ENCODE measurements around the gene DKK1. TPM values are rescaled to one million over a fixed set of nuclear protein-coding genes. Genes with fewer than 3 reads are reported as not detected.

The DKK1 gene
- total RNA-seq, 1 experiment from 2014 or later: 1.0 TPM

DNA sequence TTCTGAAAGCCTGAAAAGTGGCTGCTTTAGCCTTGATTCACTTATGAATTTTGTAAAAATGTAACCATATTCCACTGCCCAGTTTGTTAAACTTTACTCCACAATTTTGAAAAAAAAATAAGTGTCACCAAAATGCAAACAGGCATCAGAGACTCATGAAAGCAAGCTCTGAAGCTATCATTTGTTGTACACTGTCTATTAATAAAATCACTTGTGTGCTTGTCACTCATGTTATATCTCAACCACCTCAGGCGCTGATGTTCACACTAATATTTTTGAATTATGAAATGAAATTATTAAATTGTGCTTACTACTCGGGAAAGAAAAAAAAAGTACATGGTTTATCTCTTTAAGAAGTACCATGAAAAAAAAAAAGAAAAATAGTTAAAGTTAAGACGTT, 34.5 kb upstream of the DKK1 start:
- no peak overlapping the region for H3K4me3 Mint-ChIP-seq
- ChIA-PET CTCF (no interaction called here), POLR2A (no interaction called here)
- no peak for TF ChIP-seq NFE2L1 (CRISPR knock-in tag; IDR thresholded peaks at IDR 0.05)
- TF ChIP-seq, protein P1, sequence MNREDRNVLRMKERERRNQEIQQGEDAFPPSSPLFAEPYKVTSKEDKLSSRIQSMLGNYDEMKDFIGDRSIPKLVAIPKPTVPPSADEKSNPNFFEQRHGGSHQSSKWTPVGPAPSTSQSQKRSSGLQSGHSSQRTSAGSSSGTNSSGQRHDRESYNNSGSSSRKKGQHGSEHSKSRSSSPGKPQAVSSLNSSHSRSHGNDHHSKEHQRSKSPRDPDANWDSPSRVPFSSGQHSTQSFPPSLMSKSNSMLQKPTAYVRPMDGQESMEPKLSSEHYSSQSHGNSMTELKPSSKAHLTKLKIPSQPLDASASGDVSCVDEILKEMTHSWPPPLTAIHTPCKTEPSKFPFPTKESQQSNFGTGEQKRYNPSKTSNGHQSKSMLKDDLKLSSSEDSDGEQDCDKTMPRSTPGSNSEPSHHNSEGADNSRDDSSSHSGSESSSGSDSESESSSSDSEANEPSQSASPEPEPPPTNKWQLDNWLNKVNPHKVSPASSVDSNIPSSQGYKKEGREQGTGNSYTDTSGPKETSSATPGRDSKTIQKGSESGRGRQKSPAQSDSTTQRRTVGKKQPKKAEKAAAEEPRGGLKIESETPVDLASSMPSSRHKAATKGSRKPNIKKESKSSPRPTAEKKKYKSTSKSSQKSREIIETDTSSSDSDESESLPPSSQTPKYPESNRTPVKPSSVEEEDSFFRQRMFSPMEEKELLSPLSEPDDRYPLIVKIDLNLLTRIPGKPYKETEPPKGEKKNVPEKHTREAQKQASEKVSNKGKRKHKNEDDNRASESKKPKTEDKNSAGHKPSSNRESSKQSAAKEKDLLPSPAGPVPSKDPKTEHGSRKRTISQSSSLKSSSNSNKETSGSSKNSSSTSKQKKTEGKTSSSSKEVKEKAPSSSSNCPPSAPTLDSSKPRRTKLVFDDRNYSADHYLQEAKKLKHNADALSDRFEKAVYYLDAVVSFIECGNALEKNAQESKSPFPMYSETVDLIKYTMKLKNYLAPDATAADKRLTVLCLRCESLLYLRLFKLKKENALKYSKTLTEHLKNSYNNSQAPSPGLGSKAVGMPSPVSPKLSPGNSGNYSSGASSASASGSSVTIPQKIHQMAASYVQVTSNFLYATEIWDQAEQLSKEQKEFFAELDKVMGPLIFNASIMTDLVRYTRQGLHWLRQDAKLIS (CRISPR knock-in tag; IDR thresholded peaks at IDR 0.05; ENCODE audit: borderline replicate concordance): no peak
- no peak for TF ChIP-seq GRHL2 (CRISPR knock-in tag; IDR thresholded peaks at IDR 0.05; ENCODE audit: insufficient replicate concordance, severe bottlenecking)
- TF ChIP-seq, protein P2, sequence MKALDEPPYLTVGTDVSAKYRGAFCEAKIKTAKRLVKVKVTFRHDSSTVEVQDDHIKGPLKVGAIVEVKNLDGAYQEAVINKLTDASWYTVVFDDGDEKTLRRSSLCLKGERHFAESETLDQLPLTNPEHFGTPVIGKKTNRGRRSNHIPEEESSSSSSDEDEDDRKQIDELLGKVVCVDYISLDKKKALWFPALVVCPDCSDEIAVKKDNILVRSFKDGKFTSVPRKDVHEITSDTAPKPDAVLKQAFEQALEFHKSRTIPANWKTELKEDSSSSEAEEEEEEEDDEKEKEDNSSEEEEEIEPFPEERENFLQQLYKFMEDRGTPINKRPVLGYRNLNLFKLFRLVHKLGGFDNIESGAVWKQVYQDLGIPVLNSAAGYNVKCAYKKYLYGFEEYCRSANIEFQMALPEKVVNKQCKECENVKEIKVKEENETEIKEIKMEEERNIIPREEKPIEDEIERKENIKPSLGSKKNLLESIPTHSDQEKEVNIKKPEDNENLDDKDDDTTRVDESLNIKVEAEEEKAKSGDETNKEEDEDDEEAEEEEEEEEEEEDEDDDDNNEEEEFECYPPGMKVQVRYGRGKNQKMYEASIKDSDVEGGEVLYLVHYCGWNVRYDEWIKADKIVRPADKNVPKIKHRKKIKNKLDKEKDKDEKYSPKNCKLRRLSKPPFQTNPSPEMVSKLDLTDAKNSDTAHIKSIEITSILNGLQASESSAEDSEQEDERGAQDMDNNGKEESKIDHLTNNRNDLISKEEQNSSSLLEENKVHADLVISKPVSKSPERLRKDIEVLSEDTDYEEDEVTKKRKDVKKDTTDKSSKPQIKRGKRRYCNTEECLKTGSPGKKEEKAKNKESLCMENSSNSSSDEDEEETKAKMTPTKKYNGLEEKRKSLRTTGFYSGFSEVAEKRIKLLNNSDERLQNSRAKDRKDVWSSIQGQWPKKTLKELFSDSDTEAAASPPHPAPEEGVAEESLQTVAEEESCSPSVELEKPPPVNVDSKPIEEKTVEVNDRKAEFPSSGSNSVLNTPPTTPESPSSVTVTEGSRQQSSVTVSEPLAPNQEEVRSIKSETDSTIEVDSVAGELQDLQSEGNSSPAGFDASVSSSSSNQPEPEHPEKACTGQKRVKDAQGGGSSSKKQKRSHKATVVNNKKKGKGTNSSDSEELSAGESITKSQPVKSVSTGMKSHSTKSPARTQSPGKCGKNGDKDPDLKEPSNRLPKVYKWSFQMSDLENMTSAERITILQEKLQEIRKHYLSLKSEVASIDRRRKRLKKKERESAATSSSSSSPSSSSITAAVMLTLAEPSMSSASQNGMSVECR (CRISPR knock-in tag; IDR thresholded peaks at IDR 0.05; ENCODE audit: borderline replicate concordance): no peak
- H3K4me1 Mint-ChIP-seq: no peaks in the 10 kb centered on the region
- H3K27ac Mint-ChIP-seq: no peak overlapping the region
- H3K36me3 Mint-ChIP-seq: peaks cover 11% of the 10 kb centered on the region; the same call in 1 of the 2 replicates
- H3K9me3 Mint-ChIP-seq: peaks cover 17% of the 10 kb centered on the region
- H3K27me3 Mint-ChIP-seq (ENCODE audit: low read depth): no peaks in the 10 kb centered on the region
- no peak for DNase-seq (ENCODE audit: low spot score)
- ATAC-seq: no peak

DNA sequence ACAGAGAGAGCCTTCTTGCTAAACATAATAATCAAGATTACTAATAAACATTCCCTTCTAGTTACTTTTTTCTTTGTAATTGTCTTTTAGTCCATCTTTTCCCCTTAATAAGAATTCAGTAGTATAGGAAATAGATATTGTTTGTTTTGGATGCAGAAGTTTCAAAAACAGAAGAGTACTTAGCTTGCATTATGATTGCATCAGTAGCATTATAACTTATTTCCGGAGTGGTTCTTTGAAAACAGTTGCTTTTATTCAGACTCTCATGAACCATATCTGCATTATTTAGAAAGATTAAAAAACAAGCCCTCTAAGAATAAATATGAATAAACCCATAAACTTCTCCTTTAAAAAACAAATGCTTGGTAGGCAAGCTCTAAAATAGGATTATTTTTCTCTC, 34.0 kb upstream of the DKK1 start:
- ATAC-seq (no peak), DNase-seq (ENCODE audit: low spot score) (no peak)
- H3K36me3 Mint-ChIP-seq: peaks cover 10% of the 10 kb centered on the region; the same call in 1 of the 2 replicates
- H3K27me3 Mint-ChIP-seq (ENCODE audit: low read depth): no peaks in the 10 kb centered on the region
- H3K27ac Mint-ChIP-seq: no peak overlapping the region
- ChIA-PET POLR2A (no interaction called here), CTCF (no interaction called here)
- no peaks in the 10 kb centered on the region for H3K4me1 Mint-ChIP-seq
- peaks cover 13% of the 10 kb centered on the region for H3K9me3 Mint-ChIP-seq
- no peak for TF ChIP-seq CREB1 (CRISPR knock-in tag; IDR thresholded peaks at IDR 0.05)
- TF ChIP-seq, protein P3, sequence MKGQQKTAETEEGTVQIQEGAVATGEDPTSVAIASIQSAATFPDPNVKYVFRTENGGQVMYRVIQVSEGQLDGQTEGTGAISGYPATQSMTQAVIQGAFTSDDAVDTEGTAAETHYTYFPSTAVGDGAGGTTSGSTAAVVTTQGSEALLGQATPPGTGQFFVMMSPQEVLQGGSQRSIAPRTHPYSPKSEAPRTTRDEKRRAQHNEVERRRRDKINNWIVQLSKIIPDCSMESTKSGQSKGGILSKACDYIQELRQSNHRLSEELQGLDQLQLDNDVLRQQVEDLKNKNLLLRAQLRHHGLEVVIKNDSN (CRISPR knock-in tag; IDR thresholded peaks at IDR 0.05): no peak
- TF ChIP-seq, protein P4, sequence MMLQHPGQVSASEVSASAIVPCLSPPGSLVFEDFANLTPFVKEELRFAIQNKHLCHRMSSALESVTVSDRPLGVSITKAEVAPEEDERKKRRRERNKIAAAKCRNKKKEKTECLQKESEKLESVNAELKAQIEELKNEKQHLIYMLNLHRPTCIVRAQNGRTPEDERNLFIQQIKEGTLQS (CRISPR knock-in tag; conservative IDR thresholded peaks at IDR 0.05): no peak
- TF ChIP-seq, protein P5, sequence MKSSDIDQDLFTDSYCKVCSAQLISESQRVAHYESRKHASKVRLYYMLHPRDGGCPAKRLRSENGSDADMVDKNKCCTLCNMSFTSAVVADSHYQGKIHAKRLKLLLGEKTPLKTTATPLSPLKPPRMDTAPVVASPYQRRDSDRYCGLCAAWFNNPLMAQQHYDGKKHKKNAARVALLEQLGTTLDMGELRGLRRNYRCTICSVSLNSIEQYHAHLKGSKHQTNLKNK (CRISPR knock-in tag; IDR thresholded peaks at IDR 0.05): no peak
- no peak for TF ChIP-seq NFATC4 (CRISPR knock-in tag; IDR thresholded peaks at IDR 0.05)
- TF ChIP-seq, protein P6, sequence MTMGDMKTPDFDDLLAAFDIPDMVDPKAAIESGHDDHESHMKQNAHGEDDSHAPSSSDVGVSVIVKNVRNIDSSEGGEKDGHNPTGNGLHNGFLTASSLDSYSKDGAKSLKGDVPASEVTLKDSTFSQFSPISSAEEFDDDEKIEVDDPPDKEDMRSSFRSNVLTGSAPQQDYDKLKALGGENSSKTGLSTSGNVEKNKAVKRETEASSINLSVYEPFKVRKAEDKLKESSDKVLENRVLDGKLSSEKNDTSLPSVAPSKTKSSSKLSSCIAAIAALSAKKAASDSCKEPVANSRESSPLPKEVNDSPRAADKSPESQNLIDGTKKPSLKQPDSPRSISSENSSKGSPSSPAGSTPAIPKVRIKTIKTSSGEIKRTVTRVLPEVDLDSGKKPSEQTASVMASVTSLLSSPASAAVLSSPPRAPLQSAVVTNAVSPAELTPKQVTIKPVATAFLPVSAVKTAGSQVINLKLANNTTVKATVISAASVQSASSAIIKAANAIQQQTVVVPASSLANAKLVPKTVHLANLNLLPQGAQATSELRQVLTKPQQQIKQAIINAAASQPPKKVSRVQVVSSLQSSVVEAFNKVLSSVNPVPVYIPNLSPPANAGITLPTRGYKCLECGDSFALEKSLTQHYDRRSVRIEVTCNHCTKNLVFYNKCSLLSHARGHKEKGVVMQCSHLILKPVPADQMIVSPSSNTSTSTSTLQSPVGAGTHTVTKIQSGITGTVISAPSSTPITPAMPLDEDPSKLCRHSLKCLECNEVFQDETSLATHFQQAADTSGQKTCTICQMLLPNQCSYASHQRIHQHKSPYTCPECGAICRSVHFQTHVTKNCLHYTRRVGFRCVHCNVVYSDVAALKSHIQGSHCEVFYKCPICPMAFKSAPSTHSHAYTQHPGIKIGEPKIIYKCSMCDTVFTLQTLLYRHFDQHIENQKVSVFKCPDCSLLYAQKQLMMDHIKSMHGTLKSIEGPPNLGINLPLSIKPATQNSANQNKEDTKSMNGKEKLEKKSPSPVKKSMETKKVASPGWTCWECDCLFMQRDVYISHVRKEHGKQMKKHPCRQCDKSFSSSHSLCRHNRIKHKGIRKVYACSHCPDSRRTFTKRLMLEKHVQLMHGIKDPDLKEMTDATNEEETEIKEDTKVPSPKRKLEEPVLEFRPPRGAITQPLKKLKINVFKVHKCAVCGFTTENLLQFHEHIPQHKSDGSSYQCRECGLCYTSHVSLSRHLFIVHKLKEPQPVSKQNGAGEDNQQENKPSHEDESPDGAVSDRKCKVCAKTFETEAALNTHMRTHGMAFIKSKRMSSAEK (CRISPR knock-in tag; IDR thresholded peaks at IDR 0.05; ENCODE audit: borderline replicate concordance): no peak
- H3K4me3 Mint-ChIP-seq: no peak overlapping the region

Measured in WTC11 (cell line).